OCI-LY7 (cell line): ENCODE data around the gene TNS2. TPM values are rescaled to one million over a fixed set of nuclear protein-coding genes. Genes with fewer than 3 reads are reported as not detected.

ENCODE experiments used
- BruUV-seq: library from RNA; stranded (reverse); fragments of 400-500 nt; replicated peaks from 2 replicates; lab custom pipeline; 2021; lab: Mats Ljungman, UMichigan
- CTCF ChIA-PET: fragments of 300-600 bp; sonication (Branson Sonifier 250); formaldehyde crosslinking; loops from one replicate; lab custom pipeline; 2022; ENCODE audit warnings: antibody characterized with exemption; ENCODE audit not compliant: unreplicated experiment; lab: Charles Lee
- POLR2A ChIA-PET: fragments of 300-600 bp; sonication (Branson Sonifier 250); formaldehyde crosslinking; loops from one replicate; lab custom pipeline; 2022; ENCODE audit warnings: antibody characterized with exemption; lab: Charles Lee
- DNase-seq: peaks from one replicate; pipeline ENCODE4 v3.0.0-alpha.2; 2015; ENCODE audit warnings: low spot score
- H2AFZ ChIP-seq: fragments of 200-600 bp; sonication (generic), shearing (Covaris generic); 2 replicates; pipeline ENCODE4 v1.6.1; 2014; ENCODE audit warnings: mild to moderate bottlenecking, antibody characterized with exemption, low read length, moderate library complexity
- H3K27ac ChIP-seq: fragments of 200-600 bp; sonication (generic); 2 replicates; pipeline ENCODE4 v1.5.1; 2014; ENCODE audit warnings: mixed run types, low read depth, mild to moderate bottlenecking, moderate library complexity, low read length, inconsistent platforms; ENCODE audit not compliant: poor library complexity, severe bottlenecking
- H3K36me3 ChIP-seq: fragments of 200-600 bp; sonication (generic); 2 replicates; pipeline ENCODE4 v1.6.1; 2014; ENCODE audit warnings: mild to moderate bottlenecking, antibody characterized with exemption, low read length, moderate library complexity, mixed read lengths; ENCODE audit not compliant: insufficient read depth
- H3K4me1 ChIP-seq: fragments of 200-600 bp; sonication (generic); 2 replicates; pipeline ENCODE4 v1.5.1; 2014; ENCODE audit warnings: mild to moderate bottlenecking, low read length; ENCODE audit not compliant: insufficient read depth, poor library complexity, severe bottlenecking
- H3K4me2 ChIP-seq: fragments of 200-600 bp; sonication (generic); 2 replicates; pipeline ENCODE4 v1.6.1; 2014; ENCODE audit warnings: mild to moderate bottlenecking, low read length
- H3K4me3 ChIP-seq: fragments of 200-600 bp; sonication (generic); 2 replicates; pipeline ENCODE4 v1.5.1; 2014; ENCODE audit warnings: mild to moderate bottlenecking, low read depth, low read length; ENCODE audit not compliant: poor library complexity, severe bottlenecking
- H3K79me2 ChIP-seq: fragments of 200-600 bp; sonication (generic); 2 replicates; pipeline ENCODE4 v1.6.1; 2016; ENCODE audit warnings: low read depth, mild to moderate bottlenecking, low read length, moderate library complexity, mixed read lengths; ENCODE audit not compliant: insufficient read depth
- H3K9me2 ChIP-seq: fragments of 200-600 bp; sonication (generic); 2 replicates; pipeline ENCODE4 v1.6.1; 2016; ENCODE audit warnings: mild to moderate bottlenecking, low read length, mixed read lengths; ENCODE audit not compliant: insufficient read depth
- H3K9me3 ChIP-seq: fragments of 200-600 bp; sonication (generic); 2 replicates; pipeline ENCODE4 v1.6.1; 2014; ENCODE audit warnings: mild to moderate bottlenecking, mixed run types, low read length, mixed read lengths
- H4K20me1 ChIP-seq: fragments of 200-600 bp; sonication (generic); 2 replicates; pipeline ENCODE4 v1.6.1; 2014; ENCODE audit warnings: mild to moderate bottlenecking, antibody characterized with exemption, low read length, moderate library complexity, mixed read lengths; ENCODE audit not compliant: insufficient read depth
- EZH2phosphoT487 ChIP-seq: fragments of 200-600 bp; sonication (generic); IDR thresholded peaks from 2 replicates; pipeline ENCODE4 v1.6.1; 2018; ENCODE audit warnings: low read depth, borderline replicate concordance, mild to moderate bottlenecking, mixed run types, antibody characterized with exemption, low read length, moderate library complexity, mixed read lengths
- intact Hi-C: fragments of 100-400 bp; cut with micrococcal nuclease; formaldehyde crosslinking; loops from one replicate; pipeline ENCODE4 v1.10.0; 2022; ENCODE audit not compliant: unreplicated experiment
- total RNA-seq, 2 experiments: library from RNA; depleted of rRNA in 1 of 2; stranded (reverse); fragments of >200 nt in 1 of 2; shearing (Covaris generic) in 1 of 2; gene quantifications; 2 replicates each; pipeline ENCODE4 v1.2.3, GENCODE V29; 2014 to 2022
- TF ChIP-seq, protein P1 (sequence below): fragments of 200-600 bp; sonication (generic); conservative IDR thresholded peaks from 2 replicates; pipeline ENCODE4 v1.5.1; 2014; ENCODE audit warnings: mild to moderate bottlenecking, antibody characterized with exemption, low read length, moderate library complexity, mixed read lengths

Gene TNS2
- total RNA-seq, 2 experiments from 2014 or later, result 0.25 to 1.6 TPM

DNA sequence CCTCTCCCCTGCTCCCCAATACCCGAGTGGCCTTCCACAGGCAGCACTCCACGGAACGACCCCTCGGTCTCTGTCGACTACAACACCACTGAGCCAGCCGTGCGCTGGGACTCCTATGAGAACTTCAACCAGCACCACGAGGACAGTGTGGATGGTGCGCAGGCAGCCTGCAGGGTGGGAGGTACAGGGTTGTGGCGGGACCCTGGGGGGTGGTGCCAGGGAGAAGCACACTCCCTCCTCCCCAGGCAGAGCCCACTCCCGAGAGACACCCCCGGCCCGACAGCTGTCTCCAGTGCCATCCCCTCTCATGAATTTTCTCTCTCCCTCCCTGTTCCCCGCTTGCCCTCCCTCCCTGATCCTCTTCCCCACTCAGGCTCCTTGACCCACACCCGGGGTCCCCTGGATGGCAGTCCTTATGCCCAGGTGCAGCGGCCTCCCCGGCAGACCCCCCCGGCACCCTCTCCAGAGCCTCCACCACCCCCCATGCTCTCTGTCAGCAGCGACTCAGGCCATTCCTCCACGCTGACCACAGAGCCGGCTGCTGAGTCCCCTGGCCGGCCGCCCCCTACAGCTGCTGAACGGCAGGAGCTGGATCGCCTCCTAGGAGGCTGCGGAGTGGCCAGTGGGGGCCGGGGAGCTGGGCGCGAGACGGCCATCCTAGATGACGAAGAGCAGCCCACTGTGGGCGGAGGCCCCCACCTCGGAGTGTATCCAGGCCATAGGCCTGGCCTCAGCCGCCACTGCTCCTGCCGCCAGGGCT lies 9.0 kb downstream of the TNS2 start:
- TF ChIP-seq, protein P1, sequence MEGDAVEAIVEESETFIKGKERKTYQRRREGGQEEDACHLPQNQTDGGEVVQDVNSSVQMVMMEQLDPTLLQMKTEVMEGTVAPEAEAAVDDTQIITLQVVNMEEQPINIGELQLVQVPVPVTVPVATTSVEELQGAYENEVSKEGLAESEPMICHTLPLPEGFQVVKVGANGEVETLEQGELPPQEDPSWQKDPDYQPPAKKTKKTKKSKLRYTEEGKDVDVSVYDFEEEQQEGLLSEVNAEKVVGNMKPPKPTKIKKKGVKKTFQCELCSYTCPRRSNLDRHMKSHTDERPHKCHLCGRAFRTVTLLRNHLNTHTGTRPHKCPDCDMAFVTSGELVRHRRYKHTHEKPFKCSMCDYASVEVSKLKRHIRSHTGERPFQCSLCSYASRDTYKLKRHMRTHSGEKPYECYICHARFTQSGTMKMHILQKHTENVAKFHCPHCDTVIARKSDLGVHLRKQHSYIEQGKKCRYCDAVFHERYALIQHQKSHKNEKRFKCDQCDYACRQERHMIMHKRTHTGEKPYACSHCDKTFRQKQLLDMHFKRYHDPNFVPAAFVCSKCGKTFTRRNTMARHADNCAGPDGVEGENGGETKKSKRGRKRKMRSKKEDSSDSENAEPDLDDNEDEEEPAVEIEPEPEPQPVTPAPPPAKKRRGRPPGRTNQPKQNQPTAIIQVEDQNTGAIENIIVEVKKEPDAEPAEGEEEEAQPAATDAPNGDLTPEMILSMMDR, result no peak
- TF ChIP-seq EZH2phosphoT487, result no peak
- no TSS peak for BruUV-seq
- H4K20me1 ChIP-seq, result no peaks in the 10 kb centered on the region
- POLR2A ChIA-PET, result no interaction called here
- H3K9me2 ChIP-seq, result no peaks in the 10 kb centered on the region
- no peak overlapping the region for H3K4me3 ChIP-seq
- no peaks in the 10 kb centered on the region for H3K9me3 ChIP-seq
- peaks cover 1% of the 10 kb centered on the region for H3K4me1 ChIP-seq
- intact Hi-C loops, result no loop called here
- CTCF ChIA-PET, result no interaction called here
- no peaks in the 10 kb centered on the region for H3K79me2 ChIP-seq
- no peak overlapping the region for H3K27ac ChIP-seq
- DNase-seq, result no peak
- H2AFZ ChIP-seq, result no peak overlapping the region
- H3K36me3 ChIP-seq, result no peaks in the 10 kb centered on the region
- H3K4me2 ChIP-seq, result no peak overlapping the region

DNA sequence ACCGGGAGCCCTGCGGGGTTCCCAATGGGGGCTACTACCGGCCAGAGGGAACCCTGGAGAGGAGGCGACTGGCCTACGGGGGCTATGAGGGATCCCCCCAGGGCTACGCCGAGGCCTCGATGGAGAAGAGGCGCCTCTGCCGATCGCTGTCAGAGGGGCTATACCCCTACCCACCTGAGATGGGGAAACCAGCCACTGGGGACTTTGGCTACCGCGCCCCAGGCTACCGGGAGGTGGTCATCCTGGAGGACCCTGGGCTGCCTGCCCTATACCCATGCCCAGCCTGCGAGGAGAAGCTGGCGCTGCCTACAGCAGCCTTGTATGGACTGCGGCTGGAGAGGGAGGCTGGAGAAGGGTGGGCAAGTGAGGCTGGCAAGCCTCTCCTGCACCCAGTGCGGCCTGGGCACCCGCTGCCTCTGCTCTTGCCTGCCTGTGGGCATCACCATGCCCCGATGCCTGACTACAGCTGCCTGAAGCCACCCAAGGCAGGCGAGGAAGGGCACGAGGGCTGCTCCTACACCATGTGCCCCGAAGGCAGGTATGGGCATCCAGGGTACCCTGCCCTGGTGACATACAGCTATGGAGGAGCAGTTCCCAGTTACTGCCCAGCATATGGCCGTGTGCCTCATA lies 9.7 kb downstream of the TNS2 start:
- no TSS peak for BruUV-seq
- POLR2A ChIA-PET, result interaction anchor here (0.6 kb wide), 1 partner anchor 29 kb away, joined by 3 read pairs; no protein-coding TSS in a partner anchor
- H4K20me1 ChIP-seq, result no peaks in the 10 kb centered on the region
- TF ChIP-seq, protein P1, result no peak
- TF ChIP-seq EZH2phosphoT487, result no peak
- no peak for DNase-seq
- no peak overlapping the region for H3K27ac ChIP-seq
- no peak overlapping the region for H3K4me2 ChIP-seq
- no peaks in the 10 kb centered on the region for H3K79me2 ChIP-seq
- CTCF ChIA-PET, result no interaction called here
- H3K9me3 ChIP-seq, result no peaks in the 10 kb centered on the region
- no peaks in the 10 kb centered on the region for H3K4me1 ChIP-seq
- H3K36me3 ChIP-seq, result no peaks in the 10 kb centered on the region
- no peak overlapping the region for H3K4me3 ChIP-seq
- H3K9me2 ChIP-seq, result no peaks in the 10 kb centered on the region
- intact Hi-C loops, result no loop called here
- H2AFZ ChIP-seq, result no peak overlapping the region
